Measurements from ENCODE around the gene SNAPC4. TPM values are rescaled to one million over a fixed set of nuclear protein-coding genes. Genes with fewer than 3 reads are reported as not detected.

SNAPC4 gene
- total and polyA plus RNA-seq, 11 donors = 3.1 to 7.8 (median 4.3) TPM

GRCh38 chr9:136359774-136360718 lies 39.9 kb downstream of the SNAPC4 start:
- 77 to 81% (median 79%) methylated on average over 31 to 38 of the region's 38 CpGs for WGBS, 4 donors
- peaks cover 0 to 25% (median 11%) of the 10 kb centered on the region in 9 donors for H3K36me3 ChIP-seq
- DNase-seq = no peak
- intact Hi-C loops (cut with DNase I) = no loop called here
- peak overlapping the region in 1 of 12 donors; percentile 77 for H3K27ac ChIP-seq
- H3K9me3 ChIP-seq = no peaks in the 10 kb centered on the region
- no peak for ATAC-seq
- no peak overlapping the region for H3K4me3 ChIP-seq
- TF ChIP-seq CTCF (IDR thresholded peaks at IDR 0.05) (no peak), POLR2A (IDR thresholded peaks at IDR 0.05) (no peak)
- no peaks in the 10 kb centered on the region for H3K27me3 ChIP-seq
- peaks cover 3 to 45% (median 26%) of the 10 kb centered on the region in 12 donors for H3K4me1 ChIP-seq

DNA sequence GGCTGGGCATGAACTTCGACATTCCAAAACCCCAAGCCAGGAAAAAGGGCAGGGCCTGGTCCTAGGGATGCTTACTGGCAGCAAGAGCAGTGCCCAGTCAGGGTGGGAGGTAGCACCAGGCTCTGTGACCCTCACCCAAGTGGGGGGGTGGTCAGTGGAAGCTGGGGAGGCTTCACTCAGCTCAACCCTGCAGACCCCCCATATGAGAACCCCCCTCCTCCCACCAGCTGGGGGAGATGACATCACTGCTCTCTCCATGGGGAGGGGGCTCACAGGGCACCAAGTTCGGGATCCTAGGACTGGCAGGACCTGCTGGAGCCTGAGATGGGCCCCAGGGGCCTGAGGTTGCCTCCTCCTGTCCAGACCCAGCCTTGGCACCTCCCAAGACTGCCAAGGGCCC lies 41.1 kb downstream of the SNAPC4 start:
- DNase-seq (no peak), ATAC-seq (no peak)
- H3K9me3 ChIP-seq = no peaks in the 10 kb centered on the region
- 36 to 55% (median 51%) methylated on average over 2 of the region's 2 CpGs; no CpG with 5 or more reads in 1 of the 4 donors for WGBS, 4 donors
- TF ChIP-seq POLR2A (IDR thresholded peaks at IDR 0.05) = no peak
- TF ChIP-seq CTCF (IDR thresholded peaks at IDR 0.05) = no peak
- no peaks in the 10 kb centered on the region for H3K27me3 ChIP-seq
- intact Hi-C loops (cut with DNase I) = no loop called here
- H3K4me3 ChIP-seq = no peak overlapping the region
- peak overlapping the region in 1 of 12 donors; percentile 33 for H3K27ac ChIP-seq
- peaks cover under 1 to 49% (median 28%) of the 10 kb centered on the region in 12 donors for H3K4me1 ChIP-seq
- H3K36me3 ChIP-seq = peaks cover 0 to 25% (median 11%) of the 10 kb centered on the region in 9 donors

- H3K36me3 ChIP-seq = peaks cover 0 to 25% (median 11%) of the 10 kb centered on the region in 9 donors
- no peak overlapping the region for H3K4me3 ChIP-seq
- no peaks in the 10 kb centered on the region for H3K27me3 ChIP-seq
- no peaks in the 10 kb centered on the region for H3K9me3 ChIP-seq
- intact Hi-C loops (cut with DNase I) = no loop called here
- DNase-seq (no peak), ATAC-seq (no peak)
- TF ChIP-seq CTCF (IDR thresholded peaks at IDR 0.05) (no peak), POLR2A (IDR thresholded peaks at IDR 0.05) (no peak)
- WGBS, 4 donors = 74 to 87% (median 83%) methylated on average over 14 to 29 of the region's 29 CpGs
- peaks cover 0 to 56% (median 28%) of the 10 kb centered on the region in 12 donors for H3K4me1 ChIP-seq
- peak overlapping the region in 1 of 12 donors; percentile 33 for H3K27ac ChIP-seq
Observed at GRCh38 chr9:136358016-136358415, 42.0 kb downstream of the SNAPC4 start.

DNA sequence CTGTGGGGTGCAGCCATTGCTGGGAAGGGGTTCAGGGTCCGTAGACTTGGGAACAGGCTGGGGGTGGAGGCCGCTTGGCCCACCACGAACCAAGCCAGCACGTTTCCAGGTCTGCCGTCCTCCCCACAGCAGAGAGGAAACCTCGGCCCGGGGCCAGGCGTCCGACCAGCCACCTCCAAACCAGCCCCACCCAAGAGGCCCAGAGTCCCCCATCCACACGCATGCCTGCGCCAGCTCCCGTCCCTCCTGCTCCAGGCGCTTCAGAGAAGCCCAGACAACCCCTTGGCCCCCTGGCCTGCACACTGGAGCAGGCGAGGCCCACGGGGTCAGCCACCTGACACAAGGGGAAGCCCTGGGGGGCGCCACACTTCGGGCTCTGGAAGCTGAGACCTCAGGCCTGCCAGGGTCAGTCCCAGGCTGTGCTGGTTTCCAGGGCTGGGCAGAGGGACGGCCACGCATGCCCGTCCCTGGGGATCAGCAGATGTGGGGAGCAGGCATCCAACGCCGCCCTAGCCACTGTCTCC lies 42.7 kb downstream of the SNAPC4 start:
- peak overlapping the region in 1 of 12 donors; percentile 75 for H3K27ac ChIP-seq
- no peak for DNase-seq
- H3K4me1 ChIP-seq = peaks cover 0 to 51% (median 21%) of the 10 kb centered on the region in 12 donors
- WGBS, 4 donors = 61 to 79% (median 79%) methylated on average over 12 to 22 of the region's 22 CpGs
- no peaks in the 10 kb centered on the region for H3K27me3 ChIP-seq
- H3K36me3 ChIP-seq = peaks cover 0 to 25% (median 11%) of the 10 kb centered on the region in 9 donors
- no peak for ATAC-seq
- no peak overlapping the region for H3K4me3 ChIP-seq
- H3K9me3 ChIP-seq = no peaks in the 10 kb centered on the region
- intact Hi-C loops (cut with DNase I) = no loop called here
- TF ChIP-seq CTCF (IDR thresholded peaks at IDR 0.05) = no peak
- TF ChIP-seq POLR2A (IDR thresholded peaks at IDR 0.05) = no peak

Measured in heart left ventricle (tissue), 16 donors.